ENCODE measurements around the gene CDC14B. TPM values are rescaled to one million over a fixed set of nuclear protein-coding genes. Genes with fewer than 3 reads are reported as not detected.
A peak's percentile ranks its signal among the peaks of the same experiment; 100 is the strongest.

The CDC14B gene
- total RNA-seq, 1 experiment from 2014 or later, result 11.4 TPM

DNA sequence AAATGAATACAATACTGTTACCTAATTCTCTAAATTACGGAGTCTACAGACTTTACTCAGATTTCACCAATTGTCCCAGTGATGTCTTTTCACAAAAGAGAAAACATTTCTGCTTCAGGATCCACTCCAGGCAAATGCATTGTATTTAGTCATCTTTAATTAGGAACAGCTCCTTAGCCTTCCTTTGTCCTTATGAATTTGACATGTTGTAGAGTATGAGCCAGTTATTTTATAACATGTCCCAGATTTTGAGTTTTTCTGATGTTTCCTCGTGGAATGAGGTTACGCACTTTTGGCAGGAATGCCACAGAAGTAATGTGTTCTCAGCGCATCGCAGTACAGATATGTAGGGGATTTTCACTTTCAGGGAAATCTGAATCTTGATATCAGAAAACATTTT, 159.2 kb downstream of the CDC14B start:
- Histone ChIP-seq H4K20me1 (ENCODE audit: low read length) (no peaks in the 10 kb centered on the region), H3F3A (ENCODE audit: low read length, unreplicated experiment) (no peaks in the 10 kb centered on the region), H3K79me2 (ENCODE audit: low read length) (no peaks in the 10 kb centered on the region), H3K9ac (ENCODE audit: low read length) (no peak overlapping the region), H3K36me3 (ENCODE audit: low read depth, low read length) (no peaks in the 10 kb centered on the region; the same call in 1 of the 2 replicates), H2AFZ (ENCODE audit: low read length) (no peak overlapping the region), H3K4me2 (ENCODE audit: low read length) (no peak overlapping the region), H3K4me1 (ENCODE audit: insufficient read depth, low read length) (peaks cover 7% of the 10 kb centered on the region; the same call in 1 of the 2 replicates), H3K4me3 (ENCODE audit: low read length) (no peak overlapping the region), H3K27ac (ENCODE audit: low read length) (no peak overlapping the region), H3K27me3 (ENCODE audit: low read length) (no peaks in the 10 kb centered on the region), H3K9me3 (ENCODE audit: low read length) (no peaks in the 10 kb centered on the region), H3K9me2 (replicated peaks; ENCODE audit: low read length) (no peaks in the 10 kb centered on the region)
- DNase-seq, result no peak
- ChIA-PET CTCF (no interaction called here), POLR2A (ENCODE audit: unreplicated experiment) (no interaction called here)
- no TSS peak for BruUV-seq (replicated peaks)
- TF ChIP-seq CTCF (conservative IDR thresholded peaks at IDR 0.05; ENCODE audit: low read depth, low read length), result no peak
- TF ChIP-seq EZH2 (IDR thresholded peaks at IDR 0.05; ENCODE audit: low read length, unreplicated experiment), result no peak
- intact Hi-C loops (cut with micrococcal nuclease), result no loop called here
- no peak for ATAC-seq

DNA sequence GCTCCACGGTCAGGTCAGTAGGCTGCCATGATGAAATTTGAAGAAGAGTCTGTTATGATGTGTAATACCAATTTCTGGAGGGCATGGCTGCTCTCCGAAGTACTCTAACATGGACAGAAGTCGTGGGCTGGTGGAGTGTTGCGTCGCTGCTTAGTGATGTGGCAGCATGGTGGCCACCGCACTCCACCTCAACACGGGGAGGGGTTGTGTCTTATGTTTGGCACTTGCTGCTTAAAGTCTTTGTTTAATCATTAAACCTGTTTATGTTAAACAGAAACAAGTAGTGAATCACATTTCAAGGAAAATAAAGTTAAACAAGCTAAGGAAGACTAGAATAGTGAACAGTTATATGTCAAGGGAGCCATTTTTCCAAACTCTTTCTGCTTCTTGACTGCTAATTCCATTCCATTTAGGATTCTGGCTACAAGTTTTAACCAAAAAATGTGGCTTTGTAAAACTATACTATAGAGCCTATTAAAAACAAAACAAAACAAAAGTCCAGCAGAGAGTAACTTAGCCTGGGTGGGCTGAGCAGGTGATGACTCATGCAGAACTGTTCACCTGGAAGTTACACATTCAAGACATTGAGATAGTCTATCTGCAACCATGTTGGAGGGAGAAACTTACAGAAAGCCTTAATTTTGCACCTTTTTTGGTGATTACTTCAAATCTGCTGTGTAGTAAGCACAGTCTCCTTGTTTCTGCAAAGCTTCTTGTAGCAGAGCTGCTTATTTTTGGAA, 160.2 kb downstream of the CDC14B start:
- Histone ChIP-seq H3K36me3 (ENCODE audit: low read depth, low read length) (no peaks in the 10 kb centered on the region; the same call in 1 of the 2 replicates), H3K9me2 (replicated peaks; ENCODE audit: low read length) (no peaks in the 10 kb centered on the region), H3K27me3 (ENCODE audit: low read length) (no peaks in the 10 kb centered on the region), H2AFZ (ENCODE audit: low read length) (no peak overlapping the region), H3K4me1 (ENCODE audit: insufficient read depth, low read length) (peaks cover 7% of the 10 kb centered on the region; the same call in 1 of the 2 replicates), H3K9ac (ENCODE audit: low read length) (no peak overlapping the region), H3K27ac (ENCODE audit: low read length) (no peak overlapping the region), H3K79me2 (ENCODE audit: low read length) (no peaks in the 10 kb centered on the region), H3K9me3 (ENCODE audit: low read length) (no peaks in the 10 kb centered on the region), H3F3A (ENCODE audit: low read length, unreplicated experiment) (no peaks in the 10 kb centered on the region), H4K20me1 (ENCODE audit: low read length) (no peaks in the 10 kb centered on the region), H3K4me2 (ENCODE audit: low read length) (no peak overlapping the region), H3K4me3 (ENCODE audit: low read length) (no peak overlapping the region)
- peak; percentile 19 for DNase-seq
- POLR2A ChIA-PET (ENCODE audit: unreplicated experiment), result no interaction called here
- CTCF ChIA-PET, result no interaction called here
- no TSS peak for BruUV-seq (replicated peaks)
- intact Hi-C loops (cut with micrococcal nuclease), result no loop called here
- TF ChIP-seq CTCF (conservative IDR thresholded peaks at IDR 0.05; ENCODE audit: low read depth, low read length) (no peak), EZH2phosphoT487 (IDR thresholded peaks at IDR 0.05; ENCODE audit: borderline replicate concordance, low read length) (no peak), EZH2 (IDR thresholded peaks at IDR 0.05; ENCODE audit: low read length, unreplicated experiment) (no peak)
- peak; percentile 58 for ATAC-seq

DNA sequence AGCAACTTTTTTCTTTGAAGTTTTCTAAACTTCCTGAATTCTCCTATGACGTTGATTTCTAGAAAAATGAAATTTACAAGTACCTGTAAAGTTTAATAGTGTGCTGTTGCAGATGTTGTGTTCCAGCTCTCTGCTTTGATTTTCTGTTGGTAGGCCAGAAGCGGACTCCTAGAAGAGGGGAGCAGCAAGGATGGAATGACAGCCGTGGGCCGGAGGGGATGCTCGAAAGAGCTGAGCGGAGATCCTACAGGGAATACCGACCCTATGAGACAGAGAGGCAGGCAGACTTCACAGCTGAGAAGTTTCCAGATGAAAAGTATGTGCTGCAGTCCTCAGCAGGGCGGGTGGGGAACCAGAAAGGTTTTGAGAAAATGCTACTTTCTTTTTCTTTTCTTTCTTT, 161.4 kb downstream of the CDC14B start:
- no peaks in the 10 kb centered on the region for H3F3A ChIP-seq (ENCODE audit: low read length, unreplicated experiment)
- no peaks in the 10 kb centered on the region for H3K9me3 ChIP-seq (ENCODE audit: low read length)
- H4K20me1 ChIP-seq (ENCODE audit: low read length), result no peaks in the 10 kb centered on the region
- no peak for DNase-seq
- intact Hi-C loops (cut with micrococcal nuclease), result no loop called here
- H3K27ac ChIP-seq (ENCODE audit: low read length), result no peak overlapping the region
- no peak for ATAC-seq
- no peaks in the 10 kb centered on the region for H3K9me2 ChIP-seq (replicated peaks; ENCODE audit: low read length)
- no peaks in the 10 kb centered on the region; the same call in 1 of the 2 replicates for H3K36me3 ChIP-seq (ENCODE audit: low read depth, low read length)
- no peak overlapping the region for H3K9ac ChIP-seq (ENCODE audit: low read length)
- H2AFZ ChIP-seq (ENCODE audit: low read length), result no peak overlapping the region
- TF ChIP-seq EZH2 (IDR thresholded peaks at IDR 0.05; ENCODE audit: low read length, unreplicated experiment), result no peak
- TF ChIP-seq EZH2phosphoT487 (IDR thresholded peaks at IDR 0.05; ENCODE audit: borderline replicate concordance, low read length), result no peak
- no peak for TF ChIP-seq CTCF (conservative IDR thresholded peaks at IDR 0.05; ENCODE audit: low read depth, low read length)
- peaks cover 7% of the 10 kb centered on the region; the same call in 1 of the 2 replicates for H3K4me1 ChIP-seq (ENCODE audit: insufficient read depth, low read length)
- no peaks in the 10 kb centered on the region for H3K27me3 ChIP-seq (ENCODE audit: low read length)
- ChIA-PET POLR2A (ENCODE audit: unreplicated experiment) (interaction anchor here (0.6 kb wide), 1 partner anchor 138 kb away, joined by 4 read pairs; no protein-coding TSS in a partner anchor), CTCF (no interaction called here)
- no peak overlapping the region for H3K4me2 ChIP-seq (ENCODE audit: low read length)
- no peak overlapping the region for H3K4me3 ChIP-seq (ENCODE audit: low read length)
- no TSS peak for BruUV-seq (replicated peaks)
- H3K79me2 ChIP-seq (ENCODE audit: low read length), result no peaks in the 10 kb centered on the region

Measured in PC-3 (cell line).